Fibroblast of gingiva (primary cell): ENCODE data around the gene GJB1.
"Not testable (repeated sequence)": the region's sequence is repeated elsewhere in the genome, so short reads cannot be mapped to it uniquely, and the experiment has no call there.

Experiments used
- DNase-seq: peaks from one replicate; pipeline ENCODE4 v3.0.0-alpha.2; 2011; ENCODE audit warnings: low read depth

The GJB1 gene

DNA sequence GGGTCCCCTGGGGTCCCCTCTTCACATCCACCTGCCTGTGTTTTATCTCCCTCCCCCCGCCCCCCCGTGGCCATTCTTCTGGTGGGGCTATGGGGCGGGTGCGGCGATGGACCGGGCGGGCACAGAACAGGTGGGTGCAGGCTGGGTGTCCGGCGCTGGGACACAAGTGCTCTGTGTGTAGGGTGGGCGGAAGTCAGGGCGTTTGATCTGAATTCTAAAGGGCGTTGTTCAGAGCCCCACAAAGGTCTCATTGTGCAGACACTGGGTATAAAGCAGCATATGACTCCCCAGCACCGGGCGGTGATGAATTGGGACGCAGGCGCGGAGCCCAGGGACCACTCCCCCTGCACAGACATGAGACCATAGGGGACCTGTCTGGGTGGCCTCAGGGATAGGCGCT is at the start of gene GJB1:
Gene GJB1 (plus strand): TSS at position 296 of the 400 bp plus-strand sequence. CDS start 484 bp downstream, outside the sequence.
- DNase-seq, result no peak

DNA sequence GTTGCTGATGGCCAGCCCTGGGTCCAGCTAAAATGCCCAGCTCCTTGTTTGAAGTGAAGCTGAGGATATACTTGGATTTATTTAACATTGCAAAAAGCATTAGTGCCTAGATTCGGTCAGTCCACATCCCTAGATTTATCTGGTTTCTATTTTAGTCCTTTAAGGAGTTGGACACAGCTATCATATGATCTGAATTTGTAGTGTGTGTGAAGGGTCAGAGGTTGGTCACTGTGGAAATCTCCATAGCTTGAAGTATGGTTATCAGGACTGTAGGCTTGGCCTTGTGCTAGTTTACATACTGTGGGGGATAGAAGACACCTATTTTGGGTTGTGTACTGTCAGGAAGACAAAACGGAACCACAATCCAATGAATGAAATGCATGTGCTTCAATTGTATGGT is 49.6 kb upstream of the GJB1 start:
- no peak for DNase-seq

- no peak for DNase-seq
These were observed 48.2 kb upstream of the GJB1 start for GRCh38 chrX:71174795-71175194.

DNA sequence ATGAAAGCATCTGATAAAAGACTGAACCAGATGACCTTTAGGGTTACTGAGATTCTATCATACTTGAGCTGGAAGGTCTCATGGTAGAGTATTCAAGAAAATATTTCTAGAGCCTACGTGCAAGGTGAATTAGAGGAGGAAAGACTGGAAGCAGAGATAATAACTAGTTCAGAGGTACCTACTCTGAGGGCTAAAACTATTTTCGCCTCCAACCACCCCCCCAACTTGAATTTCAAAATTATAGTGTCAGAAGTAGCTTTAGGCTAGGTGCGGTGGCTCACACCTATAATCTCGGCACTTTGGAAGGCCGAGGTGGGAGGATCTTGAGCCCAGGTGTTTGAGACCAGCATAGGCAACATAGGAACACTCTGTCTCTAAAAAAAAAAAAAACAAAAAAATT is 47.5 kb upstream of the GJB1 start:
- no peak for DNase-seq

DNA sequence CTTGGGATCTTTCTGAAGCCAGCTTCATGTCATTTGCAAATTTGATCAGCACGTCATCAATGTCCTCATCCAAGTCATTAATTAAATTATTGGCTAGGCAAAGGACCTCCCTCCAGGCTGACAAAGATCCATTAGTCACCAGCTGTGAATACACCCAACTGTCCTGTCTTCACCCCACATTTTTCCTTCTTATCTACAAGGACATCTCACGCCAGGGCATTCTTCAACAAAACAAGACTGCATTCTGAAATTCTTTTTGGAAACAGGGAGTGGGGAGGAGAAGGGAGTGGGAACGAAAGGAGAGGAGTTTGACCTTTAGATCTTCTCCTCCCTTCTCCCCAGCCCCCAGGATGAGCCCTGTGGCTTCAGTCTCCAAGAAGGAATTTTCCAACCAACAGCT is 45.7 kb upstream of the GJB1 start:
- DNase-seq, result no peak

DNA sequence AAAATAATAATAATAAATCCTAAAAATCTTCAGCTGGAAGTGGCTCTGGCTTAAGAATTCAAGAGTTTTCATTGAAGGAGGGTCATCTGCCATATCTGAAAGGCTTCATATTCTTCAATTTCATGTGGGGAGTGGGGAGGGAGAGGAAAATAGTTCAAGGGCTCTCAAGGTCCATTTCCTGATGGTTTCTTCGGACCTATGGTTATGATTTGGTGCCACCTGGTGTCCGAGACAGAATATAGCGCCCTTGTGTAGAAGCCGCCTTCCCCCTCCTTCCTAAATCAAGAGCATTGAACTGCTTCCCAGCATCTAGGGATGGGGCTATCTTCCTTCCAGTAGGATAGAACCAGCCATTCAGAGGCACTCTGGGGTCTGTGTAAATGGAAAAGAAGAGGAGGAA is 44.1 kb upstream of the GJB1 start:
- peak; percentile 54 for DNase-seq

DNA sequence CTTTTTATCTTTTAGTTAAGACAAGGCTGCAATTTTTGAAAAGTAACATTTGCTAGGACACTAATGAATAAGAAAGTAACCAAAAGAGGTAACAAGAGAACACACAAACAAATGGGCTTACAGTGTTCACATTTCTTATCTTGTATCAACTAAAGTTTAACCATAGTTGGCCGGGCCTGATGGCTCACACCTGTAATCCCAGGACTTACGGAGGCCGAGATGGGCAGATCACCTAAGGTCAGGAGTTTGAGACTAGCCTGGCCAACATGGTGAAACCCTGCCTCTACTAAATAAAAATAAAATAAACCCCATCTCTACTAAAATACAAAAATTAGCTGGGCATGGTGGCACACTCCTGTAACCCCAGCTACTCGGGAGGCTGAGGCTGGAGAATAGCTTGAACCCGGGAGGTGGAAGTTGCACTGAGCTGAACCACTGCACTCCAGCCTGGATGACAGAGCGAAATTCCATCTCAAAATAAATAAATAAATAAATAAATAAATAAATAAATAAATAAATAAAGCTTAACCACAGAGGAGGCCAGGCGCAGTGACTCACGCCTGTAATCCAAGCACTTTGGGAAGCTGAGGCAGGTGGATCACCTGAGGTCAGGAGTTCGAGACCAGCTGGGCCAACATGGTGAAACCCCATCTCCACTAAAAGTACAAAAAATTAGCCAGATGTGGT is 42.3 kb upstream of the GJB1 start:
- DNase-seq, result not testable (repeated sequence)

GRCh38 chrX:71181558-71181909 is 41.5 kb upstream of the GJB1 start:
- no peak for DNase-seq

- DNase-seq, result peak; percentile 95
These were observed 40.9 kb upstream of the GJB1 start for GRCh38 chrX:71181910-71182799.

DNA sequence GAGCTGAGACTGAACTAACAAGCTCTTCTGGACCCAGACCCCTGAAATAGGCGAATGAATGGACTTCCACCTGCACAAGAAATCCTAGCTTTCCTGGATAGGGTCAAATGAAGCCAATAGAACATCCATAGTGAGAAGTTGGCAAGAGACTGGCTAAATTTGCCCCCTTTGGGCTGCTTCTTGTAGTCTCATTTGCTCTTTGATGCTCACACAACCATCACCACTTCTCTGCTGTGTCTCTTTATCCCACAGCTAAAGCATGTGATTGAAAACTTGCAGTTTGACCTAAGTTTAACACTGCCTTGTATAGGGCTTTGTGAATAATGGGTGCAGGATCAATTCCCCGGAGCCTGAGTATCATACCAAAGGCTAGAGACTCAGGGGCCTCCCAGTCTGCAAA is 40.2 kb upstream of the GJB1 start:
- no peak for DNase-seq

- no peak for DNase-seq
These were observed 39.7 kb upstream of the GJB1 start for GRCh38 chrX:71183341-71183740.

DNA sequence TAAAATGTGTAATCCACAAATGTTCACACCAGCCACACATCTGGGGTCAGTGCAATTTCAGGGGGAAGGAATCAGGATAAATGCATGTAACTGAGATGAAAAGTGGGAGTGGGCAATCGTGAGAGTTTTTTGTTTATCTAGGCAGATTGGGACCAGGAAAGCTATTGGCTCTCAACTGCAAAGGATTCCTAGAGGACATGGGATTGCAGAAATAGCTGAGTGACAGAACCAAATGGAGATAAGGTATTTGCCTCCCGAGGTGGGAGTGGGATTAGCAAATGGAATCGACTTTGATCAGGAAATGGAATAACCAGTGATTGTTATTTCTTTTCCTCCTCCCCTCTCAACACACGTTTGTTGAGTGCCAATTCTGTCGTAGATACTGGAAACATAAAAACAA is 38.9 kb upstream of the GJB1 start:
- no peak for DNase-seq

- no peak for DNase-seq
These were observed 38.1 kb upstream of the GJB1 start for GRCh38 chrX:71184803-71185495.

DNA sequence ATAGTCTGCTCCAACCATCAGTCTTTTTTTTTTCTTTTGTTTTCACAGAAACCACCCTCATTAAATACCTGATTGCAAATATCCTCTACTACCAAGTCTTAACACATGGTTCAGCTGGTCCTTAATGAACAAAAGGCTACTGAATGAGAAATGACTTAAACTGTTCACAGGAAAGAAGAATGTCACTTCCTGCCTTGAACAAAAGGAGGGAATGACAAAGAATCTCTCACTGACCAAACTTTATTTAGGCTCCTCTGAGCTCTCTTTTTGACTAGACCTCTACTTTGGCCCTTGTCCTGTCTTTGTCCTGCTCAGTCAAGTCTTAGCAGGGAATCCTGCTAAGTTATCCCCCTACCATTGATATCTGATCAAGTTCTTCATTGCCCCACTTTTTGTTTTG is 31.8 kb upstream of the GJB1 start:
- DNase-seq, result no peak

DNA sequence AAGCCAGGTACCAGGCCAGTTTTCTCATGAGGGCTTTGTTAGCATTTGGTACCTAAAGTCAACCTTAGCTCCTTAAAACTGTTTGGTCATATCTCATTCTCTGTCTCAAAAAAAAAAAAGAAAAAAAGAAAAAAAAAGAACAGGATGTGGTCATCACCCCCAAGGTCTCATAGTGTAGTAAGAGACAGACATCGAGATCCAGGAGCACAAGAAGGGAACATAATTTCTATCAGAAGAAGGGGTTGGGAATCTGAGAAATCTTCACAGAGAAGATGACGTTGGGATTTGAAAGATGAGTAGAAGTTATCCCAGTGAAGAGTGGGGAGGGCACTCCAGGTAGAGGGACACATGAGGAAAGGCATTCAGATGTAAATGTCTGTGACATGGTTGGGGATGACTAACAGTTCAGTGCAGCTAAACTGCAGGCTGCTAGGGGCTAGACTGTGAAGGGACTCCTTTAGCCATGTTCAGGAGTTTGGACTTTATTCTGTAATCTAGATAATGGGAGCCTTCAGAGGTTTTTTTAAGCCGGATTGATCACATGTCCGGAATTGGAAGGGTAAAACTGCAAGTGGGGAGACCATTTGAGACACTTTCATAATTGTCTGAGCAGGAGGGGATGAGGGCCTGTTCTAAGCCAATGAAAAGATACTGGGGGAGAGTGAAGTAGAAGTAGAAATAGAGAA is 26.9 kb upstream of the GJB1 start:
- no peak for DNase-seq

GRCh38 chrX:71198066-71198465 is 25.0 kb upstream of the GJB1 start:
- DNase-seq, result no peak

DNA sequence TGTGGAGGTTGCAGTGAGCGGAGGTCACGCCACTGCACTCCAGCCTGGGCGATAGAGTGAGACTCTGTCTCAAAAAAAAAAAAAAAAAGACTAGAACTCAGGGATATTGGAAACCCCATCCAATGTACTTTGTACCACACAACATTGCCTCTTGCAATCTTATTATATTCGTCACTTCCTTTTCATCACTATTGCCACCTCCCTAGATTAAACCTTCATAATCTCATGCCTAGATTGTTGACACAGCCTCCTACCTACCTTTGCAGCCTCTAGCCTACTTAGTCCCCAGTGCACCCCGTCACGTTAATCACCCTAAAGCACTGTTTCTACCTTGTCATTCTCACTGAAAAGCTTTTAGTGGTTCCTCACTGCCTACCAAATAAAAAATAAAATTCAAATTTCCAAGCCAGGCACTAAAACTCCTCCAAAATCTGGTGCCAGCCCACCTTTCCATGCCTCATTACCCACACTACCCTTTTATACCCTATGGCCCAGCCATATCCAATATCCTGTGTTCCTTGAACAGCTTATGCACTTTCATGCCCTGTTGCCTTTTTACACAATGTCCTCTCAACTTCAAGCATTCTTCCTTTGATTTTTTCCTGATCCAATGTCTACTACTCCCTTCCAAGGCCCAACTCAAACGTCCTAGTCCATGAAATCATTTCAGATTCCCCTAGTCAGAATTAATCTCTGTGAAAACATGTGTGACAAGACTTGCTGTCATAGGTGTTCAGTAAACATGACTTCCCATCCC is 23.6 kb upstream of the GJB1 start:
- no peak for DNase-seq

DNA sequence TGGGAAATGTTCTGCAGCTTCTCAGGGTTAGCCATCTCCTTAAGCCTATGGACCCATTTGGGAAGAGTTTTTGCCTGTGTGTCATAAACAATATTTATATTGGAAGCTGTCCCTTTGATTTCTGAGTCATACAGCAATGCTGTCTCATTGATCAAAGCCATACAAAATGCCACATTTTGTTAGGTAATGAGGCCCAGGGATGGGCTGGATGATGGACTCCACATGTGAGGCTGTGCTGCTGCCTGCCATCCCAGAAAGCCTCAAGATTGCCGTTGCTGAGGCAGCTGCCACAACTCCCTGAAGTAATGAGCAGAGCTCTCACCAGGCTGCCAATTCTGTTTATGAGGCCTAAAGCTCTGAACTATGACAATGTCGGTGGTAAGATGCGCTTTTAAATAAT is 12.2 kb upstream of the GJB1 start:
- DNase-seq, result peak; percentile 68

- no peak for DNase-seq
These were observed 10.5 kb upstream of the GJB1 start for GRCh38 chrX:71212536-71212935.

- no peak for DNase-seq
These were observed 8.9 kb upstream of the GJB1 start for GRCh38 chrX:71214152-71214551.

GRCh38 chrX:71214604-71215337 is 8.3 kb upstream of the GJB1 start:
- no peak for DNase-seq
